RKO (cell line): Measurements from ENCODE around the gene CEBPB.
"Not testable (repeated sequence)": the region's sequence is repeated elsewhere in the genome, so short reads cannot be mapped to it uniquely, and the experiment has no call there.

Experiments used
- DNase-seq: peaks from one replicate; pipeline ENCODE4 v3.0.0-alpha.2; 2016; ENCODE audit warnings: low spot score

Gene CEBPB

GRCh38 chr20:50170549-50171220 is 19.9 kb upstream of the CEBPB start:
- DNase-seq = no peak

- peak; percentile 92 for DNase-seq
Measured at GRCh38 chr20:50172347-50173013, 18.1 kb upstream of the CEBPB start.

GRCh38 chr20:50174456-50174855 is 16.2 kb upstream of the CEBPB start:
- no peak for DNase-seq

- no peak for DNase-seq
Measured at GRCh38 chr20:50175938-50176933, 14.4 kb upstream of the CEBPB start.

GRCh38 chr20:50178672-50179071 is 12.0 kb upstream of the CEBPB start:
- DNase-seq = not testable (repeated sequence)

- no peak for DNase-seq
Measured at GRCh38 chr20:50181344-50181743, 9.3 kb upstream of the CEBPB start.

GRCh38 chr20:50182346-50182745 is 8.3 kb upstream of the CEBPB start:
- DNase-seq = no peak

GRCh38 chr20:50185426-50185825 is 5.2 kb upstream of the CEBPB start:
- DNase-seq = no peak

GRCh38 chr20:50186151-50186885 is 4.3 kb upstream of the CEBPB start:
- peak; percentile 90 for DNase-seq

GRCh38 chr20:50186987-50187402 is 3.6 kb upstream of the CEBPB start:
- DNase-seq = no peak

- DNase-seq = no peak
Measured at GRCh38 chr20:50187403-50188051, 3.1 kb upstream of the CEBPB start.

- DNase-seq = no peak
Measured at GRCh38 chr20:50188287-50188688, 2.3 kb upstream of the CEBPB start.

GRCh38 chr20:50188879-50189680 is 1.6 kb upstream of the CEBPB start:
- DNase-seq = no peak

GRCh38 chr20:50189681-50190250 is 864 bp upstream of the CEBPB start:
- DNase-seq = no peak

- DNase-seq = peak; percentile 58
Measured at GRCh38 chr20:50191065-50191543, 474 bp downstream of the CEBPB start.

GRCh38 chr20:50191544-50192363 is 1.1 kb downstream of the CEBPB start:
- DNase-seq = peak; percentile 70

GRCh38 chr20:50192364-50193198 is 2.0 kb downstream of the CEBPB start:
- peak; percentile 98 for DNase-seq

- DNase-seq = no peak
Measured at GRCh38 chr20:50193199-50193835, 2.7 kb downstream of the CEBPB start.
